Measurements from ENCODE around the gene KCNQ1.

Gene KCNQ1

GRCh38 chr11:2713661-2714462 lies 269.1 kb downstream of the KCNQ1 start:
- TF ChIP-seq CTCF (IDR thresholded peaks at IDR 0.05) = no peak

- no peak for TF ChIP-seq CTCF (IDR thresholded peaks at IDR 0.05)
These were observed 269.6 kb downstream of the KCNQ1 start for GRCh38 chr11:2714463-2714800.

GRCh38 chr11:2714871-2715270 lies 270.1 kb downstream of the KCNQ1 start:
- no peak for TF ChIP-seq CTCF (IDR thresholded peaks at IDR 0.05)

GRCh38 chr11:2715716-2716350 lies 271.0 kb downstream of the KCNQ1 start:
- TF ChIP-seq CTCF (IDR thresholded peaks at IDR 0.05) = no peak

GRCh38 chr11:2716376-2717095 lies 271.7 kb downstream of the KCNQ1 start:
- TF ChIP-seq CTCF (IDR thresholded peaks at IDR 0.05) = no peak

GRCh38 chr11:2717561-2718325 lies 272.9 kb downstream of the KCNQ1 start:
- no peak for TF ChIP-seq CTCF (IDR thresholded peaks at IDR 0.05)

GRCh38 chr11:2718817-2719438 lies 274.1 kb downstream of the KCNQ1 start:
- TF ChIP-seq CTCF (IDR thresholded peaks at IDR 0.05) = no peak
